B cell (primary cell): ENCODE measurements around the gene EFCC1. TPM values are rescaled to one million over a fixed set of nuclear protein-coding genes. Genes with fewer than 3 reads are reported as not detected.

ENCODE experiments used
- polyA plus RNA-seq: library from polyadenylated mRNA; depleted of rRNA; stranded (reverse); fragments of >200 nt; gene quantifications from 2 replicates; pipeline ENCODE4 v1.2.3, GENCODE V29; 2012
- total RNA-seq, 2 donors: library from RNA; stranded (reverse); fragments of 120-200 nt in 1 of 2; gene quantifications; 1 replicate in 1 of 2; 2 replicates in 1 of 2; pipeline versions ENCODE4 v1.2.3 to v1.2.4, GENCODE V29; 2013 to 2022

The EFCC1 gene
- total and polyA plus RNA-seq, 2 donors (not counting 1 experiment from before 2014, with no cell fraction given), result 0.06 TPM; not detected in 1

Other genes with a start within 250 kb of the EFCC1 start
- gene ACAD9, start 121.7 kb upstream of the EFCC1 start, total RNA-seq, result 57.6 and 71.8 TPM in 2 replicates
- 32.8 and 33.6 TPM in 2 replicates for gene ACAD9, start 121.7 kb upstream of the EFCC1 start, polyA plus RNA-seq
- gene CFAP92, start 7.2 kb upstream of the EFCC1 start, total RNA-seq, result not detected in 2 replicates
- gene CFAP92, start 7.2 kb upstream of the EFCC1 start, polyA plus RNA-seq, result not detected in 2 replicates
- not detected in 2 replicates for gene GP9, start 59.5 kb downstream of the EFCC1 start, total RNA-seq
- 0.45 TPM in 1 of 2 replicates, not detected in the other for gene GP9, start 59.5 kb downstream of the EFCC1 start, polyA plus RNA-seq
- gene RAB43, start 120.5 kb downstream of the EFCC1 start, total RNA-seq, result 14.3 and 15.9 TPM in 2 replicates
- gene RAB43, start 120.5 kb downstream of the EFCC1 start, polyA plus RNA-seq, result 7.6 and 9.6 TPM in 2 replicates
- gene ISY1, start 159.8 kb downstream of the EFCC1 start, total RNA-seq, result 42.2 and 49.6 TPM in 2 replicates
- gene ISY1, start 159.8 kb downstream of the EFCC1 start, polyA plus RNA-seq, result 20.1 and 26.4 TPM in 2 replicates
- gene CNBP, start 182.6 kb downstream of the EFCC1 start, total RNA-seq, result 294 and 304 TPM in 2 replicates
- gene CNBP, start 182.6 kb downstream of the EFCC1 start, polyA plus RNA-seq, result 167 and 192 TPM in 2 replicates
- gene COPG1, start 248.3 kb downstream of the EFCC1 start, total RNA-seq, result 85.9 and 87.6 TPM in 2 replicates
- gene COPG1, start 248.3 kb downstream of the EFCC1 start, polyA plus RNA-seq, result 48.9 and 56.0 TPM in 2 replicates